DMS153 (cell line): Measurements from ENCODE around the gene RAMACL.
A peak's percentile ranks its signal among the peaks of the same experiment; 100 is the strongest.
"Not testable (repeated sequence)": the region's sequence is repeated elsewhere in the genome, so short reads cannot be mapped to it uniquely, and the experiment has no call there.

Source experiments
- DNase-seq: peaks from one replicate; lab custom pipeline; 2025; lab: John Stamatoyannopoulos, UW

Gene RAMACL

GRCh38 chr6:166586424-166587156, at the start of gene RAMACL:
Gene RAMACL (minus strand): TSS chr6:166586678. CDS start chr6:166586477, 201 bp downstream.
- peak; percentile 5 for DNase-seq

GRCh38 chr6:166635013-166635970, 48.8 kb upstream of the RAMACL start:
- DNase-seq, result no peak

GRCh38 chr6:166634581-166634980, 48.1 kb upstream of the RAMACL start:
- DNase-seq, result not testable (repeated sequence)

GRCh38 chr6:166633732-166634535, 47.5 kb upstream of the RAMACL start:
- no peak for DNase-seq

- DNase-seq, result no peak
These were observed 46.3 kb upstream of the RAMACL start for GRCh38 chr6:166632731-166633130.

- DNase-seq, result no peak
These were observed 44.0 kb upstream of the RAMACL start for GRCh38 chr6:166630462-166630861.

- no peak for DNase-seq
These were observed 43.1 kb upstream of the RAMACL start for GRCh38 chr6:166629628-166630027.

GRCh38 chr6:166627875-166628801, 41.7 kb upstream of the RAMACL start:
- peak; percentile 46 for DNase-seq

GRCh38 chr6:166627033-166627874, 40.8 kb upstream of the RAMACL start, which contains the start of gene RPS6KA2:
Gene RPS6KA2 (minus strand): TSS chr6:166627251. CDS start chr6:166627019, 232 bp downstream.
- DNase-seq, result peak; percentile 98

GRCh38 chr6:166626177-166627032, 39.9 kb upstream of the RAMACL start:
- DNase-seq, result peak; percentile 60

- DNase-seq, result no peak
These were observed 38.9 kb upstream of the RAMACL start for GRCh38 chr6:166625356-166625755.

- DNase-seq, result no peak
These were observed 37.8 kb upstream of the RAMACL start for GRCh38 chr6:166624275-166624674.

GRCh38 chr6:166623318-166623717, 36.8 kb upstream of the RAMACL start:
- no peak for DNase-seq

- no peak for DNase-seq
These were observed 34.6 kb upstream of the RAMACL start for GRCh38 chr6:166621114-166621540.

GRCh38 chr6:166620478-166621113, 34.1 kb upstream of the RAMACL start:
- no peak for DNase-seq

- DNase-seq, result no peak
These were observed 33.4 kb upstream of the RAMACL start for GRCh38 chr6:166619912-166620311.

- no peak for DNase-seq
These were observed 32.6 kb upstream of the RAMACL start for GRCh38 chr6:166618866-166619761.
